HG02885 (cell line): ENCODE data around the gene PPP1R13B.

ENCODE experiments used
- ATAC-seq: cut with Tn5 transposase; IDR thresholded peaks from one replicate; pipeline ENCODE4 v1.9.1; 2021; ENCODE audit warnings: mild to moderate bottlenecking; ENCODE audit not compliant: unreplicated experiment, poor library complexity

PPP1R13B gene

DNA sequence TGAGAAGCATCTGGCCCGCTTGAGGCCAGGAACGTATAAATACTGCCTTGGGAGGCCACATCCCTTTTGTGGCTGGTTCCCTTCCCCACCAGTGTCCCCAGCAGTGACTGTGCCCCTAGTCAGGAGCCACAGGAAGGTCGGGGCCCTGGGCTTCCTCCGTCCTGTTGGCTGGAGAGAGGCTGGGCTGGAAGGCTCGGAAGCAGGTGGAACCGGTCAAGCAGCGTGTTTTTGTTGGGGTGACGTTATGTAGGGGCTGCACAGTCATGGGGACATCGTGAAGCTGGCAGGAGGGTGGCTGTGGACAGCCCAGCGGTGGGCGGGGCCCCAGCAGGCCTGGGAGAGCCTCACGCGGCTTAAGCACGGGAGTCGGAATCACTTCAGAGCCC is 142.3 kb downstream of the PPP1R13B start:
- no peak for ATAC-seq

- no peak for ATAC-seq
These were observed 142.7 kb downstream of the PPP1R13B start for GRCh38 chr14:103704708-103705107.

DNA sequence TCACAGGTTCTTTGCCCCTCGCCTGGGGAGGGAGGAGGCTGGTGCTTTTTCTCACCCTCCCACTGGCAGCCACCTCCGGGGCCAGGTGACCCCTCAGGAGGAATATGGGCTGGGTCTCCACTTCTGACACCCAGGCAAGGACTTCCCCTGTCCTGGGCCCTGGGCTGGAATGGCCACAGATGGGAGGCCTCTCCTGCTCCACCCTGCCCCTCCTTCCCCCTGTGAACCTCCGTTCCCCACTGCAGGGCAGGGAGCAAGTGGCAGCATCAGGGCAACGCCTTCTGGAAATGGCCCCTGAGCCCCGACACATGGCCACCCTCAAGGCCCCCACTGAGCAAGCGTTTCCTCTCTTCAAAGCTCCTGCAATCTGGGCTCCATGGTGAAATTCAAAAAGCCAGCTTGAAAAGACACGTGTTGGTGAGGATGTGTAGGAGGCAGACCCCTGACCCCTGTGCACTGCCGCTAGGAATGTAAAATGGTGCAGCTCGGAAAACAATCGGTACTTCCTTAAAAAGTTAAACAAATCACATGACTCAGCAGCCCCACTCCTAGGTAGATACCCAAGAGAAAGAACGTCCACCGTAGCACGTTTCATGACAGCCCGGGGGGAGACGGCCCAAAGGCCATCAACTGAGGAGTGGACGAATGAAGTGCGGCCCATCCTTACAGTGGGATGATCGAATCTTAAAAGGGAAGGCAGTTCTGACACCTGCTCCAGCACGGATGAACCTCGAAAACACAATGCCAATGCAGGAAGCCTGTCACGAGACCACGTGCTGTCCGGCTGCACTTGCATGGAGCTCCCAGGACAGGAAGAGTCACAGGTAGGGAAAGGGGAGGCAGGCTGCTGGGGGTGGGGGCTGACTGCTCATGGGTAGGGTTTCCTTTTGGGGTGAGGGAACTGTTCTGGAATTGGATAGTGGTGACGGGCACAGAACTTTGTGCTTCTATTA is 143.7 kb downstream of the PPP1R13B start:
- ATAC-seq: no peak

- ATAC-seq: no peak
These were observed 144.6 kb downstream of the PPP1R13B start for GRCh38 chr14:103702497-103703432.

DNA sequence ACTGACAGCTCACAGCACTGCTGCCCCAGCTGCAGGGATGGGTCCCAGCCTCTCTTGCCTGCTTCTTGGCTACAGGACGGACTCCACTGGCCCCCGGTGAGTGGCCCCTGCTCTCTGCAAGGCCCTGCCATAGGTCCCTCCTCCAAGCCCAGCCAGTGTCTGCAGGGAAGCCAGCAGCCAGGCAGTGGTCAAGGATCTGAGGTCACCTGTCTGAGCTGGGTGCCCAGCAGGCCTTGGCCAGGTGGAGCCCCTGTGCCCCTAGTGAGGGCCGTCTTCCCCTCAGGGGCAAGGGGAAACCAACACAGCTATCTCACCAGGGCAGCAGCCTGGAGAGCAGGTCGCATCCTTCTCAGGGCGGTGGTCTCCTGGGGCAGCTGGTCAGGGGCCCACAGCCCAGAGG is 145.3 kb downstream of the PPP1R13B start:
- ATAC-seq: no peak

GRCh38 chr14:103700753-103701490 is 146.5 kb downstream of the PPP1R13B start:
- no peak for ATAC-seq

DNA sequence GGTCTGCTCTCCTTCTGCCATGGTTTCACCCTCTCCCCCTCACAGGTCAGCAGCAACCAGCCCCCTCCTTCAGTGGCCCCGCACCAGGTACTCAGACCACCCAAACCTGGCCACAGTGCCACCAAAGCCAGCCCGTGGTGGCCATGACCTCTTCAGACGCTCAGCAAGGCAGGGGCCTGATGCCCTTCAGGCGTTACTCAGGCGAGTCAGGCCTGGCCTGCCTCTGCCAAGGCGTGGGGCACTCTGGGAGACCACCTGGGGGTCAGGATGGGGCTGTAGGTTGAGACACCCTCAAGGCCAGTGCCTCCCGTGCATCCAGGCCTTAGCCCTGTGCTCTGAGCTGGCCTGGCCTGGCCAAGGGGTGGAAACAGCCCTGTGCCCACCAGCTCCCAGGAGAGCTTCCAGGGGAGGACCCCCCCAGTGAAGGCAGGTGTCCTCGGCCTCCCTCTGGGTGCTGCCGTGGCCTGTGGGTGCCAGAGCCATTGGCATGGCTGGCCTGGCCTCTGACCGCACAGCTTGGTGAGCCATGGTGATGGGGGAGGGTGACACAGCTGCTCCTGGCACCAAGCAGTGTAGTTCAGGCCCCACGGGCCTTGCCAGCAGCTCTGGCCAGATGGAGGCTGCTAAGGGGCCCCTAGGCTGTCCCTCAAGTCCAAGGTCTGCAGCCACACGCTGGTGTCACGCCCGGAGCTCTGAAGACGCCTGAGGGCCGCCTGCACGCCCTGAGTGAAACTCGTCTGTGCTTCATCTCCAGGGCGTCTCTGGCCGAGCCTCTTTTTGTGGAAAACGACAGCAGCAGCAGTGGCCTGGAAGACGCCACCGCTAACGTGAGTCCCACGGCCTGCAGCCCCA is 147.2 kb downstream of the PPP1R13B start:
- no peak for ATAC-seq

- no peak for ATAC-seq
These were observed 148.1 kb downstream of the PPP1R13B start for GRCh38 chr14:103699261-103699661.

DNA sequence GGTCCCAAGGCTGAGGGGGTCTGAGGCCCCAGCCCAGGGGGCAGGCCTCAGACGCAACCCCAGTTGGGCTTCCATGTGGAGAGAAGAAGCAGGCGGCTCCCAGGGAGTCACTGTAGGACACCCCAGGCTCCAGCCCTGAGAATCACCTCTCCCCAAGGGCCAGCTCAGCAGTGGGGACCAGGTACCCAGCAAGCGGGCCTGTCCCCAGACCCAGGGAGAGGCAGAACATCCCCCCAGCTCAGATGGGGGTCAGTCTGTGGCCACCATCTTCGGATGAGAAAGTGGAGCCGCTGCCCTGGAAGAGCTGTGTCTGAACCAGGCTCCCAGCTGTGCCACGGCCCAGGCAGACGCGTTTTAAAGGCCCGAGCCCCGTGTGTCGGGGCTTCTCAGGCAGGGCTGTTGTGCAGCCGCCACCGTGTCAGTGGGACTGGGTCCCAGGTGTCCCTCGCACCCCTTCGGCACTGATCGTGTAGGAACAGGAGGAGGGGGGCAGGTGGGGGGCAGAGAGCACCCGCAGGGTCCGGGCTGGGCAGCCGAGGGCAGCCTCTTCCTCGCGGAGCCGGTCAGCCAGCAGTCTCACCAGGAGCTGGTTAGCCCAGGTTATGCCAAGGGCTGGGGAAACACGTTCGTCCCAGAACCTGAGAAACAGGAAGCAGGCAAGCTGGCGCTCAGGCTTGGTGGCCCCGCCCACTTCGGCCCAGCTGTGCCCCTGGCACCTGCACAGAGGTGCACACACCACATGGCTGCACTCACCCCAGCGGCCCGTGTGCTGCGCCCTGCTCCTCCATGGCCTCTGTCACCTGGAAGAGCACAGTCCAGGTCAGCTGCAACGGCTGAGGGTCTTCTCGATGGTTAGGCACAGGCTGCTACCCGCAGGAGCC is 148.8 kb downstream of the PPP1R13B start:
- ATAC-seq: no peak

DNA sequence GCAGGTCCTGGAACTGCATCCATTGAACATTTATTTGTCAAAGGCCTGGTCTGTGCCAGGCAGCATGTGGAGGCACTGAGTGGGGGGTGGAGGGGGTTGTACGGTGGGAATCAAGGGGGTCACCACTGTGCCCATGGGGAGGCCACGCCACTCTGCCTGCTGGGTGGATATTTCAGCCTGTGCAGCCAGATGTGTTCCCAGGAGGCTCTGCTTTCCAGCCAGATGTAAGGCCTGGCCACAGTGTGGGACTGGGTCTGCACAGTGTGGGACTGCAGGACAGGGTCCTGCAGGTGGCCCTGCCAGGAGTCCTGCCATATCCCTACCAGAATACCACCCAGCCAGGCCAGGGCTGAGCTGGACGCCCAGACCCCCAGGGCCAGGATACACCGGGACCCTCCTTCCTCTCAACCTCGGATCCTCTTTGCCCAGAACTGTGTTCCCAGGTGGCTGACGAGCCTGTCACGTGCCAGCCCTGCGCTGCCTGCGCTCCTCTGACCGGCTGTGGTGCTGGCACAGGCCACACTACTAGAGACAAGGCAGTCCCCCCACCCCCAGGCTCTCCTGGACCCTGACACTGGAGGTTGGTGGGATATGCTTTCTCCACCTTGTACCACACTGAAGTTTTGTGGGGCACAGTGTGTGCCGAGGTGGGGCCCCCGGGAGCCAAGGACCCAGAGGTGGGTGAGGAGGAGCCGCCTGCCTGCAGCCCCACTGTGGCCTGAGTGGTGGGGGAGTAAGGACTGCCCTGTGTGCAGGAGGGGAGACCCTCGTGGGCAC is 149.6 kb downstream of the PPP1R13B start:
- ATAC-seq: no peak

DNA sequence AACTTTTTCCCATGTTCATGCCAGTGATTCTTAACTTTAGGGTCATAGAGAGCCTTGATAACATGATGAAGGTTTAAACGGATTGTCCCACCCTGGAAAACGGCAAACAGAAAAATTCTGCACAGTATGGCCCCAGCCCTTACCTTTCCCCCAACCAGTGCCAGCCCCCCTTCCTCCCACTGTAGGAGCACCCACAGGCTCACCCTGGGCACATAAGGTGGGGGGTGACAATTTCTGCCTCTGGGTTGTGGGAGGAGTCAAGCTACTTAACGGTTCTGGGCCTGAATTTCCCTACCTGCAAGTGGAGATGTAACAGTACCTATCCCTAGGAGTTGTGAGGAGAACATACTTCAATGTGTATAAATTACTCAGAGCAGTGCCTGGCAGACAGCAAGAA is 150.2 kb downstream of the PPP1R13B start:
- no peak for ATAC-seq

DNA sequence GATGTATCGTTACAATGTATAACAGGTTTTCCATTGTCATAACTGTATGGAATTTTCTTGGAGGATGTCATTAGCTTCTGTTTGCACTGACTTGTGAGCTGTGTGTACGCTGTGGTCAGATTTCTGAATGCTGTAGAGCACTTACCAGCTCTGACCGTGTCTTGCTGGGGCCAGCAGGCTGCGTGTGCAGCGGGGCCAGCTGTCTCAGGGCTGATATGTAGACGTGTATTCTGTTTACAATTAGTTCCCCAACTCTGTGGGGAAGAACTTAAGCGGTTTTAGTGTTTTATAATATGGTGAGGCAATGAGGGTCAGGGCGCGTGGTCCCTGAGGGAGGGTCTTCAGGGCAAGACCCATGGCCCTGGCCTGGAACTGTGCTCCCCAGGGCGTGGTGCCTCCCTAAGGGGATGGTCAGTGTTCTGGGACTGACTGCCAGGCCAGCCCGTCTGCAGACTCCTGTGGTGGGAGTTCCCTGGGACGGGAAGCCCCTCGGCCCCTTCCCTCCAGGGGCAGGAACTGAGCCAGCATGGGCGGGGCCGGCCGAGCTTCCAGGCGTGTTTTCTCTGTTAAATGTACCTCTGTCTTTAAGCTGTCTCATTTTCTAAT is 150.8 kb downstream of the PPP1R13B start:
- no peak for ATAC-seq

DNA sequence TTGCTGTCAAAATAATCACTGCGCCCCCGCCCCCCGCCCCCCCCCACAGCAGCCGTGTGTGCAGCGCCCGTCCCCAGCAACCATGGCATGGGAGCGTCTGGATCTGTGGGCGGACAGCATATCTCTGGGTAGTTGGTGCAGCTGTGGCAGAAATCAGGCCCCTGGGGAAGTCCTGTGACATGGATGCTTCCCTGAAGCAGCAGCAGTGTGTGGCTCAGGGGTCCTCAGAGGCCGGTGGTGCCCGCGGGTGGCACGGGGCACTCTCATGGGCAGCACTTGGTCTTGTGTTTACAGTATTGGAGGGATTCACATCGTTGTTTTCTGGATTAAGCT is 151.3 kb downstream of the PPP1R13B start:
- ATAC-seq: no peak

DNA sequence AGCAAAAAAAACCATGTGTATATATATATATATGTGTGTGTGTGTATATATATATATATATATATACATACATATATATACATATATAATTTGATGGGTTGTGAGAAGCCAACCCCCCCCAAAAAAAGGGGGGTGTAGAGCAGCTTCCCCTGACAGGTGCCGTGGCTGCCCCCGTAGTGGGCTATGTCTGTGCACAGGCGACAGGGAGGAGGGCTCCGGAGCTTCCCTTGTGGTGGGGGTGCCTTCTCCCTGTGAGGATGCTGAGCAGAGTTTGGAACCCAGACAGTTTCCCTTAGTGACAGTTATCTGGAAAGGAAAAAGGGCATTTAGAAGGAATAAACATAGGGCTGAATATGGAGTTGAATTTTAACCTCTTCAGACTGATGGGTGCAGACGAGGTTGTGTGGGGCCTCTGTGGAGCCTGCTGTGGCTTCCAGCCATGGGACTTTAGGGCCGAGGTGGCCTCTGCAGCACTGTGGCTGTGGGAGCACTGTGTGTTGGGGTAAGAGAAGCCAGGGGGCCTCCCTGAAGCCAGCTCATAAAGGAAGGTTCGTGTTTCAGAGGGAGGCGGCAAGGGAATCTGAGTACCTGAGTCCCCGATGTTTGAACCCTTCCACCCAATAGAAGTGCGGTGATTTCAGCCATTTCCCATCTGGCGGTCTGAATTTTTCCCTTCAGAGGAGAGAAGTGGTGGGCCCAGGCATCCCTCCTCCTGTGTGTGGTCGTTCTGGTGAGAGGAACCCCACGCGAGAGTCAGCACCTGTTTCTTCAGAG is 151.9 kb downstream of the PPP1R13B start:
- no peak for ATAC-seq

DNA sequence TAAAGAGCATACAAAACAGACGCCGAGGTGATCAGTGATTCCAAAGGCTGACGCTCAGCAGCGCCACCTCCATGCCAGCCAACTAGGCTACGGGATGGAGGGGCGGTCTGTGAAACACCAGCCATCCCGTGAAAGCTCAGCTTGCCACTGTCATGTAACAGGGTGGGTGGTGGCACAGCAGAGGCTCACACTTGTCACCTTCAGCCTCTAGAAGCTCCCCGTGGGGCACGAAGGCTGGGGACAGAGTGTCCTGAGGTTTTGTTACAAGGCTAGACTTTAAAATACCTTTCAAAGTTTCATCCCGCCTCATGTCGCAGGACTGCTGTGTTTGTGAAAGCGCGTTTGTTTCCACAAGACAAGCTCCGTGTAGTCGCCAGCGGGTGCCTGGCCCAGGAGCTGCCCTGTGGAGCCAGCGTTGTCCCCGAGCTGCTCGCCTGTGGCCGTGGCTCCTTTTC is 152.8 kb downstream of the PPP1R13B start:
- ATAC-seq: no peak

GRCh38 chr14:103693515-103693914 is 153.9 kb downstream of the PPP1R13B start:
- no peak for ATAC-seq

DNA sequence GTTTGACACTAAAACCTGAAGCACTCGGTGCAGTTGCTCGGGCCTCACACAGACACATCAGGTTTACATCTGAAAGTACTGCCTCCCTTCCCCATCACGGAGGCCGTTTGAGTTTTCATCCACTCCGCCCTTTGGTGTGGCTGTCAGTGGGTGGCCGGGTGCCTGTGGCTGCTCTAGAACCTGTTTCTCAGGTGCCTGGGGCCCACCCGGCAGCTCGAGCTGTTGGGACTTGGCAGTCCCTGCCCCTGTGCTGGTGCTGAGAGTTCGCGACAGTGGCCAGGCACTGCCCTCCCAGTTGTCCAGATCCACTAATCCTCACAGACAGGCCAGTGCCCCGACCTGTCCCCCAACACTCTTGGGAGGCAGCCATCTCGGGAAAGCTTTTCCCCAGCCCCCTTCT is 154.5 kb downstream of the PPP1R13B start:
- no peak for ATAC-seq
